Endodermal cell (in vitro differentiated cells): Measurements from ENCODE around the gene FAM107B. TPM values are rescaled to one million over a fixed set of nuclear protein-coding genes. Genes with fewer than 3 reads are reported as not detected.

ENCODE experiments used
- DNase-seq: peaks from one replicate; pipeline ENCODE4 v3.0.0-alpha.2; 2017
- H3K27ac ChIP-seq: 2 replicates; pipeline ENCODE4 v1.5.1; 2013; ENCODE audit warnings: mild to moderate bottlenecking, low read depth, low read length, moderate library complexity
- H3K27me3 ChIP-seq: 2 replicates; pipeline ENCODE4 v1.6.1; 2013; ENCODE audit warnings: mild to moderate bottlenecking, low read length, moderate library complexity; ENCODE audit not compliant: insufficient read depth, control insufficient read depth, poor library complexity, severe bottlenecking
- H3K36me3 ChIP-seq: 2 replicates; pipeline ENCODE4 v1.7.0; 2013; ENCODE audit warnings: mild to moderate bottlenecking, low read length, moderate library complexity; ENCODE audit not compliant: control insufficient read depth, insufficient read depth
- H3K4me1 ChIP-seq: one replicate; pipeline ENCODE4 v1.7.0; 2013; ENCODE audit warnings: low read length; ENCODE audit not compliant: control insufficient read depth, insufficient read depth
- H3K4me3 ChIP-seq: 2 replicates; pipeline ENCODE4 v1.5.1; 2013; ENCODE audit warnings: mild to moderate bottlenecking, low read length, moderate library complexity
- H3K9ac ChIP-seq: 2 replicates; pipeline ENCODE4 v1.6.1; 2013; ENCODE audit warnings: mild to moderate bottlenecking, low read length, moderate library complexity; ENCODE audit not compliant: poor library complexity, severe bottlenecking; ENCODE audit errors: extremely low read depth
- H3K9me3 ChIP-seq: 2 replicates; pipeline ENCODE4 v1.6.1; 2013; ENCODE audit warnings: mild to moderate bottlenecking, low read length, moderate library complexity; ENCODE audit not compliant: control insufficient read depth
- H3K27ac Mint-ChIP-seq: 2 replicates; pipeline ENCODE4 v1.8.0; 2020; ENCODE audit warnings: mixed read lengths
- H3K27me3 Mint-ChIP-seq: 2 replicates; pipeline ENCODE4 v1.8.0; 2021; ENCODE audit warnings: mild to moderate bottlenecking, mixed read lengths; ENCODE audit not compliant: insufficient read depth
- H3K36me3 Mint-ChIP-seq: 2 replicates; pipeline ENCODE4 v1.8.0; 2020; ENCODE audit warnings: low read depth, mixed read lengths
- H3K4me1 Mint-ChIP-seq: 2 replicates; pipeline ENCODE4 v1.8.0; 2020; ENCODE audit warnings: mixed read lengths
- H3K4me3 Mint-ChIP-seq: 2 replicates; pipeline ENCODE4 v1.8.0; 2020; ENCODE audit warnings: mild to moderate bottlenecking, moderate library complexity, mixed read lengths
- H3K9me3 Mint-ChIP-seq: 2 replicates; pipeline ENCODE4 v1.8.0; 2020; ENCODE audit warnings: mild to moderate bottlenecking, mixed read lengths
- CTCF ChIP-seq: fragments of 200-600 bp; sonication (generic); conservative IDR thresholded peaks from 2 replicates; pipeline ENCODE4 v1.5.0; 2021; ENCODE audit warnings: antibody characterized with exemption, mild to moderate bottlenecking
- WGBS, 2 experiments: methylation state at CpG; one replicate each; pipeline versions ENCODE4 v1.1.5 to v1.1.7; 2013; ENCODE audit warnings: missing lambda C conversion rate in 2 of 2, mixed read lengths in 1 of 2; ENCODE audit not compliant: insufficient coverage in 1 of 2, insufficient read length in 1 of 2; 5-methylcytosine and 5-hydroxymethylcytosine counted together
- total RNA-seq, 2 donors: library from RNA; stranded (reverse); fragmentation: NEBNext Ultra II Directional in 1 of 2; extraction: Animal tissue kit (Norgen Biotek cat#: 25700) in 1 of 2; gene quantifications; 2 replicates in 1 of 2; 3 replicates in 1 of 2; pipeline ENCODE4 v1.2.1, GENCODE V29; 2021

Gene FAM107B
- total RNA-seq, 2 donors from 2014 or later = 16.0 to 24.0 TPM

- no peak overlapping the region for H3K27ac ChIP-seq
- H3K36me3 ChIP-seq = no peaks in the 10 kb centered on the region
- H3K27me3 ChIP-seq = no peaks in the 10 kb centered on the region
- DNase-seq = no peak
- H3K4me3 ChIP-seq = no peak overlapping the region
- 95 to 96% methylated on average over 3 of the region's 3 CpGs for WGBS, 2 experiments
- TF ChIP-seq CTCF = no peak
- peaks cover 22% of the 10 kb centered on the region for H3K9me3 ChIP-seq
- Mint-ChIP-seq H3K27ac (no peak overlapping the region), H3K9me3 (peaks cover 28% of the 10 kb centered on the region), H3K36me3 (peaks cover 3% of the 10 kb centered on the region), H3K27me3 (no peaks in the 10 kb centered on the region), H3K4me3 (no peak overlapping the region), H3K4me1 (no peaks in the 10 kb centered on the region)
- no peak overlapping the region for H3K9ac ChIP-seq
- no peaks in the 10 kb centered on the region for H3K4me1 ChIP-seq
These were observed 306.0 kb downstream of the FAM107B start for GRCh38 chr10:14468726-14469125.

Other genes with a start within 250 kb of the FAM107B start
- 1 to 10 TPM in 1 of 2 donors, under 1 TPM in 1; 0.51 to 1.2 TPM for gene CDNF, start 63.1 kb upstream of the FAM107B start, total RNA-seq
- 10 to 100 TPM; 17.1 to 24.9 TPM for gene HSPA14, start 63.4 kb upstream of the FAM107B start, total RNA-seq
- 10 to 100 TPM; 14.6 to 15.6 TPM for gene MSANTD7, start 63.4 kb upstream of the FAM107B start, total RNA-seq
- 10 to 100 TPM; 35.4 to 37.6 TPM for gene SUV39H2, start 104.0 kb upstream of the FAM107B start, total RNA-seq
- gene DCLRE1C, start 179.2 kb upstream of the FAM107B start, total RNA-seq = 1 to 10 TPM; 5.2 to 10.0 TPM
- under 1 TPM in 1 of 2 donors, not detected in 1; 0.46 TPM for gene MEIG1, start 184.5 kb upstream of the FAM107B start, total RNA-seq